GM12891 (cell line): ENCODE data around the gene PTPRT.

Experiments used
- DNase-seq: peaks from one replicate; pipeline ENCODE4 v3.0.0; 2011; ENCODE audit warnings: low spot score; ENCODE audit not compliant: insufficient read length
- FAIRE-seq: peaks from 2 replicates; lab custom pipeline; 2011; peaks lifted over from hg19 to GRCh38; lab: Jason Lieb, UNC
- PAX5 ChIP-seq: IDR thresholded peaks from 2 replicates; pipeline ENCODE4 v1.6.1; 2011; ENCODE audit warnings: low read length, moderate library complexity, mild to moderate bottlenecking; ENCODE audit not compliant: insufficient read depth, severe bottlenecking
- POLR2A ChIP-seq: IDR thresholded peaks from 2 replicates; pipeline ENCODE4 v1.6.1; 2011; ENCODE audit warnings: low read depth, low read length, control low read depth
- POLR2AphosphoS5 ChIP-seq: IDR thresholded peaks from 2 replicates; pipeline ENCODE4 v1.6.1; 2011; ENCODE audit warnings: low read depth, low read length, control low read depth
- POU2F2 ChIP-seq: IDR thresholded peaks from 2 replicates; pipeline ENCODE4 v1.6.1; 2011; ENCODE audit warnings: low read depth, mild to moderate bottlenecking, control low read depth, low read length, moderate library complexity
- SPI1 ChIP-seq: IDR thresholded peaks from 2 replicates; pipeline ENCODE4 v1.6.1; 2011; ENCODE audit warnings: low read depth, low read length, control low read depth
- TAF1 ChIP-seq: IDR thresholded peaks from 2 replicates; pipeline ENCODE4 v1.6.1; 2011; ENCODE audit warnings: low read depth, low read length, control low read depth

PTPRT gene

GRCh38 chr20:42097741-42098140 lies 1092.0 kb downstream of the PTPRT start:
- TF ChIP-seq SPI1, result no peak
- TF ChIP-seq PAX5, result no peak
- TF ChIP-seq POLR2A, result no peak
- no peak for TF ChIP-seq POU2F2
- TF ChIP-seq TAF1, result no peak
- no peak for TF ChIP-seq POLR2AphosphoS5
- FAIRE-seq (no peak), DNase-seq (no peak)

GRCh38 chr20:42095221-42095620 lies 1094.5 kb downstream of the PTPRT start:
- FAIRE-seq, result no peak
- TF ChIP-seq POLR2AphosphoS5, result no peak
- TF ChIP-seq POU2F2, result no peak
- TF ChIP-seq SPI1, result no peak
- no peak for TF ChIP-seq TAF1
- no peak for TF ChIP-seq POLR2A
- no peak for TF ChIP-seq PAX5
- no peak for DNase-seq

GRCh38 chr20:42093542-42094440 lies 1095.9 kb downstream of the PTPRT start:
- DNase-seq, result no peak
- TF ChIP-seq SPI1 (no peak), POLR2AphosphoS5 (no peak), POU2F2 (no peak), POLR2A (no peak), PAX5 (no peak), TAF1 (no peak)
- FAIRE-seq, result no peak

GRCh38 chr20:42093041-42093440 lies 1096.7 kb downstream of the PTPRT start:
- TF ChIP-seq POU2F2 (no peak), POLR2AphosphoS5 (no peak), POLR2A (no peak), PAX5 (no peak), SPI1 (no peak), TAF1 (no peak)
- DNase-seq, result no peak
- no peak for FAIRE-seq

- no peak for TF ChIP-seq SPI1
- no peak for TF ChIP-seq PAX5
- TF ChIP-seq POU2F2, result no peak
- TF ChIP-seq POLR2A, result no peak
- TF ChIP-seq TAF1, result no peak
- no peak for TF ChIP-seq POLR2AphosphoS5
- no peak for DNase-seq
- no peak for FAIRE-seq
Measured at GRCh38 chr20:42085366-42085765, 1104.3 kb downstream of the PTPRT start.

GRCh38 chr20:42083280-42083679 lies 1106.4 kb downstream of the PTPRT start:
- TF ChIP-seq SPI1 (no peak), TAF1 (no peak), PAX5 (no peak), POU2F2 (no peak), POLR2A (no peak), POLR2AphosphoS5 (no peak)
- DNase-seq, result no peak
- FAIRE-seq, result no peak

GRCh38 chr20:42082611-42083010 lies 1107.1 kb downstream of the PTPRT start:
- DNase-seq (no peak), FAIRE-seq (no peak)
- TF ChIP-seq POLR2AphosphoS5, result no peak

- FAIRE-seq (no peak), DNase-seq (no peak)
- TF ChIP-seq POU2F2 (no peak), TAF1 (no peak)
Measured at GRCh38 chr20:42080956-42081355, 1108.8 kb downstream of the PTPRT start.

GRCh38 chr20:42074944-42075343 lies 1114.8 kb downstream of the PTPRT start:
- DNase-seq (no peak), FAIRE-seq (no peak)
- TF ChIP-seq POLR2AphosphoS5, result no peak
- no peak for TF ChIP-seq SPI1
- no peak for TF ChIP-seq POLR2A
- TF ChIP-seq TAF1, result no peak
- no peak for TF ChIP-seq POU2F2
- no peak for TF ChIP-seq PAX5

- FAIRE-seq (no peak), DNase-seq (no peak)
- TF ChIP-seq SPI1, result no peak
Measured at GRCh38 chr20:42067596-42067995, 1122.1 kb downstream of the PTPRT start.
